ENCODE data around the gene EFHC2.
"Not testable (repeated sequence)": the region's sequence is repeated elsewhere in the genome, so short reads cannot be mapped to it uniquely, and the experiment has no call there.

The EFHC2 gene

DNA sequence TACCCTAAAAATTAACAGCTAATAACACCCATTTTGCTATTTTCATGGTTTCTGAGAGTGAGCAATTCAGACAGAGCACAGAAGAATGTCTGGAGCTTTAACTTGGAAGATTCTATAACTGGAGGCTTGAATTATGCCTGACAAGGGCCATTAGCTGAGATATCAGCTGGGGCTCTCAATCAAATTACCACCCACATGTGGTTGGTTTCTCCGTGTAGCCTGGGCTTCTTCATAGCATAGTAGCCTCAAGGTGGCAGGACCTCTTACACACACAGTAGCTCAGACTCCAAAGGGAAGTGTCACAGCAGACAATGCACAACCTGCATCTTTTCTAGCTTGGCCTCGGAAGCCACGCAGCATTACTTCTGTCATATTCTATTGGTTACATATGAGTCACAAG, 127.3 kb downstream of the EFHC2 start:
- H3K4me3 ChIP-seq (ENCODE audit: low read depth, low read length), result no peak overlapping the region
- in situ Hi-C loops (cut with HindIII; ENCODE audit: low sequenced_read_pairs), result no loop called here
- no peak for DNase-seq (ENCODE audit: low read depth)
- TF ChIP-seq, protein P1, sequence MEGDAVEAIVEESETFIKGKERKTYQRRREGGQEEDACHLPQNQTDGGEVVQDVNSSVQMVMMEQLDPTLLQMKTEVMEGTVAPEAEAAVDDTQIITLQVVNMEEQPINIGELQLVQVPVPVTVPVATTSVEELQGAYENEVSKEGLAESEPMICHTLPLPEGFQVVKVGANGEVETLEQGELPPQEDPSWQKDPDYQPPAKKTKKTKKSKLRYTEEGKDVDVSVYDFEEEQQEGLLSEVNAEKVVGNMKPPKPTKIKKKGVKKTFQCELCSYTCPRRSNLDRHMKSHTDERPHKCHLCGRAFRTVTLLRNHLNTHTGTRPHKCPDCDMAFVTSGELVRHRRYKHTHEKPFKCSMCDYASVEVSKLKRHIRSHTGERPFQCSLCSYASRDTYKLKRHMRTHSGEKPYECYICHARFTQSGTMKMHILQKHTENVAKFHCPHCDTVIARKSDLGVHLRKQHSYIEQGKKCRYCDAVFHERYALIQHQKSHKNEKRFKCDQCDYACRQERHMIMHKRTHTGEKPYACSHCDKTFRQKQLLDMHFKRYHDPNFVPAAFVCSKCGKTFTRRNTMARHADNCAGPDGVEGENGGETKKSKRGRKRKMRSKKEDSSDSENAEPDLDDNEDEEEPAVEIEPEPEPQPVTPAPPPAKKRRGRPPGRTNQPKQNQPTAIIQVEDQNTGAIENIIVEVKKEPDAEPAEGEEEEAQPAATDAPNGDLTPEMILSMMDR (IDR thresholded peaks at IDR 0.05; ENCODE audit: low read depth, low read length, missing control alignments), result no peak

DNA sequence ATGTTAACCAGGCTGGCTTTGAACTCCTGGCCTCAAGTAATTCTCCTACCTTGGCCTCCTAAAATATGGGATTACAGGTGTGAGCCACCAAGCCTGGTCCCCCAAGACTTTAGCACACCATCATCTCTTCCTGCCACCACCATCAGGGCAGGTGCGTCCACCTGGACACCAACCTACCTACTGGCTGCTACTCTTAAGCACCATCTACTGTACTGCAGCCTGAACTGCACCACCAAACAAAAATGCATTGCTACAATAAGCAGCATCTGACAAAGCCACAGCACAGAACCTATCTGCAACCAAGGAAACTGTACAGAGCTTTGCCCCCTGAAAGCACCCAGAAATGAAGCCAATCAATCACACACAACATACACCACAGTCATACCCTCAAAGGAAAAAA, 139.7 kb downstream of the EFHC2 start:
- in situ Hi-C loops (cut with HindIII; ENCODE audit: low sequenced_read_pairs), result no loop called here
- no peak for DNase-seq (ENCODE audit: low read depth)
- TF ChIP-seq, protein P1 (IDR thresholded peaks at IDR 0.05; ENCODE audit: low read depth, low read length, missing control alignments), result no peak
- no peak overlapping the region for H3K4me3 ChIP-seq (ENCODE audit: low read depth, low read length)

DNA sequence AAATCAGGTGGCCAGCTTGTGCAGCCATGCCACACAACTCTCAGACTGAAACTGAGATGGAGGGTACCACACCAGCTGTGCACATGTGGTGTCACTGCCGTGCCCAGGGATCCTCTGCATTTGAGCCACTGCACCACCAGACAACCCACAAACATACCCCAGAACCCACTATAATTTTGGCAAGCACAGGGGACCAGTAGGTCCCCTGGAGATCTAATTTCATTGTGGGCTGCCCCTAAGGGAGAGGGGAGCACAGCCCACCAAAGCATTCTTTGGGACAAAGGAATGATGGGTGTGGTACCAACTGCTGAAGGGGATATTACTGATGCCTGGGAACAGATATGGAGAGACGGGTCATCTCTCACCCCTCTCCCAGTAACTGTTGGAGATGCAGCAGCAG, 140.9 kb downstream of the EFHC2 start:
- in situ Hi-C loops (cut with HindIII; ENCODE audit: low sequenced_read_pairs), result no loop called here
- no peak for DNase-seq (ENCODE audit: low read depth)
- H3K4me3 ChIP-seq (ENCODE audit: low read depth, low read length), result no peak overlapping the region

DNA sequence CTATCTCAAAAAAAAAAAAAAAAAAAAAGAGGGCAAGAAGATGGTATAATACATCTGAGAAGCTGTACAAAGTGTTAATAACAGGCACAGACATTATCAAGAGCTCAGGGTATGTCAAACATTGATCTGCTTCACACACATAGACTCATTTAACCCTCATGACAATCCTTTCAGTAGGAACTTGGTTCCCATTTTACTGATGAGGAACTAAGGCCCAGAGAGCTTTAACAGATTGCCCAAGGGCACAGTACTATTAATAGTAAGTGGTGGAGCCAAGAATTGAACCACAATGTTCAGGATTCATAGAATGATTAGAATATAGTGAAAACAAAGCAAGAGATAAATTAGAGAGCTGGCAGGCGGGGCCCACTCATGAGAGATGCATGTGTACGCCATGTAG, 154.4 kb downstream of the EFHC2 start:
- TF ChIP-seq, protein P1 (IDR thresholded peaks at IDR 0.05; ENCODE audit: low read depth, low read length, missing control alignments), result no peak
- no peak for DNase-seq (ENCODE audit: low read depth)
- no peak overlapping the region for H3K4me3 ChIP-seq (ENCODE audit: low read depth, low read length)
- in situ Hi-C loops (cut with HindIII; ENCODE audit: low sequenced_read_pairs), result no loop called here

More for the DNA sequence above, 140.9 kb downstream of the EFHC2 start:
- TF ChIP-seq, protein P1 (IDR thresholded peaks at IDR 0.05; ENCODE audit: low read depth, low read length, missing control alignments), result no peak

DNA sequence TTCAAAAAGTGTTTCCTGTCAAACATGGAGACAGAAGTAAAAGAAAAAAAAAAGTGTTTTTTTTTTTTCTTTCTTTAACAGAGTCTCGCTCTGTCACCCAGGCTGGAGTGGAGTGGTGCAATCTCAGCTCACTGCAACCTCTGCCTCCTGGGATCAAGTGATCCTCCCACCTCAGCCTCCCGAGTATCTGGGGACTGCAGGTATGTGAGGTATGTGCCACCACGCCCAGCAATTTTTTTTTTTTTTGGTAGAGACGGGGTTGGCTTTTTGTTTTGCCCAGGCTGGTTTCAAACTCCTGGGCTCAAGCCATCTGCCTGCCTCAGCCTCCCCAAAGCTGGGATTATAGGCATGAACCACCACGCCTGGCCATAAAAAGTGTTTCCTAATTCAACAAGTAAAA, 155.6 kb downstream of the EFHC2 start:
- DNase-seq (ENCODE audit: low read depth); in situ Hi-C loops (cut with HindIII; ENCODE audit: low sequenced_read_pairs): not testable (repeated sequence)

DNA sequence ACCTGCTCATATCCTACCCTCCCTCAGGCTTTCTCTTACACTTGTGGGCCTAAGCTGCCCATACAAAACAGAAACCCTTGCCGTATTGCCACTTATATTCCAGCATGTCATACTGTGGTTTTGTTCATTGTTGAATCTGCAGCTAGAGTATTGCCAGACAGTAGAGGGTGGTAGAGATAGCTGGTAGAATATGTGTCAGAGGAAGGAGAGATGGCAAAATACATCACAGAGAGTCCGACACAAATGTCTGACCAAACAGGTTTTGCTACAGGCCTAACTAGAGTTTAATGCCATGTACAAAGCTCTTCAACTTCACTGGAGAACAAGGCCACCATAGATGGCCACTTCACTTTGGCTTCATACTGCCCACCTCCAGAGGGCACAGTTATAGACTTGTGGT, 160.1 kb downstream of the EFHC2 start:
- in situ Hi-C loops (cut with HindIII; ENCODE audit: low sequenced_read_pairs), result no loop called here
- DNase-seq (ENCODE audit: low read depth), result no peak
- H3K4me3 ChIP-seq (ENCODE audit: low read depth, low read length), result no peak overlapping the region
- TF ChIP-seq, protein P1 (IDR thresholded peaks at IDR 0.05; ENCODE audit: low read depth, low read length, missing control alignments), result no peak

More for the DNA sequence above, 155.6 kb downstream of the EFHC2 start:
- not testable (repeated sequence) for H3K4me3 ChIP-seq (ENCODE audit: low read depth, low read length)

DNA sequence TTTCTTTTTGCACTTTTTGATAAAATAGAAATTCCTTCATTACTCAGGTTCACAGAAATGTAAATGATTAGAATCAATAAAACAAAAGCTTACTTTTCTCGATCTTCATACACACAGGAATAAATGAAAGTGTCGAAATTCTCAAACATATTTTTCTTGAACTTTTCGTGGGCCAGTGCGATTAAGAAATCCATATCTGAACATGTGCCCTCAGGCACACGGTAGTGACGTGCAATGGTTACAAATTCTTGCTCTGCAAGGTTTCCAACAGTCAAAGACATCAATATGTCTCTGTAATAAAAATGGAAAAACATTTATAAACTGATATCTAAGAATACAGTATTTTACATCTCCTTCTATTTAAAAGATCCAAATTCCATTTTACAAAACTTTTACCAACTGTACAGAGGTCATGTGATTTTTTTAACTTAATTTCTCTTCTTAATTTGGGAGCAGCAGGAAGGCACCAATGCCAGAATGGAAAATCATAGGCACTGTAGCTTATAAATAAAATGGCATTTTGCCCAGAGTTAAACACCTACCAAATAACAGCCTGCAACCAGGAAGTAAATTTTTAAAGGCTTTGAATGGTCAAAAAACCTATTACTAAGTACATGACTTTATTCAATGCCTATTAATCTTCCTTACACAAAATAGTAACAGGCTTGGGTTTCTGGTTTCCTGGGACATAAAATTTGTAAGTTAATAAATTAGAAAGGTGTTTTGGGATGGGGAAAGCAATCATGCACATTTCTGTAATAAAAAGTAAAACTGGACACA, 165.0 kb downstream of the EFHC2 start:
- in situ Hi-C loops (cut with HindIII; ENCODE audit: low sequenced_read_pairs), result no loop called here
- DNase-seq (ENCODE audit: low read depth), result no peak
- TF ChIP-seq, protein P1 (IDR thresholded peaks at IDR 0.05; ENCODE audit: low read depth, low read length, missing control alignments), result no peak
- no peak overlapping the region for H3K4me3 ChIP-seq (ENCODE audit: low read depth, low read length)
